H1 (cell line): ENCODE data around the gene CST9L. TPM values are rescaled to one million over a fixed set of nuclear protein-coding genes. Genes with fewer than 3 reads are reported as not detected.
A peak's percentile ranks its signal among the peaks of the same experiment; 100 is the strongest.

ENCODE experiments used
- CTCF ChIA-PET: fragments of 300-600 bp; sonication (Branson Sonifier 250); formaldehyde crosslinking; loops from one replicate; lab custom pipeline; 2021; ENCODE audit not compliant: partially characterized antibody; lab: Charles Lee
- POLR2A ChIA-PET: fragments of 300-600 bp; sonication (Branson Sonifier 250); formaldehyde crosslinking; loops from one replicate; lab custom pipeline; 2021; ENCODE audit warnings: inconsistent platforms; ENCODE audit not compliant: partially characterized antibody; lab: Charles Lee
- DNase-seq, 2 experiments: peaks; one replicate each; pipeline versions ENCODE4 v3.0.0 to v3.0.0-alpha.2; 2010 to 2022; ENCODE audit warnings: low spot score in 2 of 2, low read depth in 1 of 2, mixed read lengths in 1 of 2
- FAIRE-seq: peaks from 2 replicates; lab custom pipeline; 2011; peaks lifted over from hg19 to GRCh38; lab: Jason Lieb, UNC
- H2AFZ ChIP-seq: 2 replicates; pipeline ENCODE4 v1.8.1; 2012; ENCODE audit warnings: low read length, inconsistent platforms
- H2AK5ac ChIP-seq: 2 replicates; pipeline ENCODE4 v1.6.1; 2013; ENCODE audit warnings: low read depth, low read length
- H2BK120ac ChIP-seq: replicated peaks from 2 replicates; pipeline ENCODE3; 2013; ENCODE audit warnings: low read depth, low read length, inconsistent platforms
- H2BK12ac ChIP-seq: 2 replicates; pipeline ENCODE4 v1.6.1; 2013; ENCODE audit warnings: low read depth, low read length
- H2BK15ac ChIP-seq: 2 replicates; pipeline ENCODE4 v1.6.1; 2013; ENCODE audit warnings: low read length
- H2BK20ac ChIP-seq: 2 replicates; pipeline ENCODE4 v1.6.1; 2013; ENCODE audit warnings: low read length
- H2BK5ac ChIP-seq: 2 replicates; pipeline ENCODE4 v1.6.1; 2013; ENCODE audit warnings: low read depth, low read length
- H3K14ac ChIP-seq: 2 replicates; pipeline ENCODE4 v1.6.1; 2013; ENCODE audit warnings: inconsistent platforms; ENCODE audit not compliant: insufficient read length
- H3K18ac ChIP-seq: 2 replicates; pipeline ENCODE4 v1.6.1; 2013; ENCODE audit warnings: low read length; ENCODE audit errors: extremely low read depth
- H3K23ac ChIP-seq: 2 replicates; pipeline ENCODE4 v1.6.1; 2013; ENCODE audit warnings: inconsistent platforms; ENCODE audit not compliant: insufficient read length
- H3K23me2 ChIP-seq: 2 replicates; pipeline ENCODE4 v1.6.1; 2013; ENCODE audit warnings: low read depth, low read length
- H3K27ac ChIP-seq: 2 replicates; pipeline ENCODE4 v1.6.1; 2011; ENCODE audit warnings: low read depth, low read length, inconsistent platforms
- H3K27me3 ChIP-seq, 4 experiments: replicated peaks in 1 of 4; 1 replicate in 1 of 4; 2 replicates in 3 of 4; pipeline versions ENCODE4 v1.6.1 to v1.8.1; 2011 to 2013; ENCODE audit warnings: low read length in 3 of 4, mild to moderate bottlenecking in 3 of 4, inconsistent platforms in 2 of 4, mixed read lengths in 2 of 4, moderate library complexity in 1 of 4; ENCODE audit not compliant: control insufficient read depth in 3 of 4, insufficient read depth in 3 of 4; ENCODE audit errors: extremely low read depth in 1 of 4
- H3K36me3 ChIP-seq, 4 experiments: 2 replicates each; pipeline versions ENCODE4 v1.6.1 to v1.8.1; 2011 to 2013; ENCODE audit warnings: mild to moderate bottlenecking in 4 of 4, low read length in 3 of 4, moderate library complexity in 2 of 4, control low read depth in 1 of 4, inconsistent platforms in 1 of 4; ENCODE audit not compliant: insufficient read depth in 4 of 4, control insufficient read depth in 2 of 4
- H3K4ac ChIP-seq: replicated peaks from 2 replicates; pipeline ENCODE3; 2013; ENCODE audit warnings: low read length, low read depth, mixed read lengths, inconsistent platforms; ENCODE audit not compliant: insufficient read length
- H3K4me1 ChIP-seq, 4 experiments: replicated peaks in 1 of 4; 1 replicate in 1 of 4; 2 replicates in 3 of 4; pipeline versions ENCODE4 v1.6.1 to v1.8.1; 2011 to 2013; ENCODE audit warnings: low read length in 3 of 4, inconsistent platforms in 2 of 4, mixed read lengths in 1 of 4; ENCODE audit not compliant: insufficient read depth in 4 of 4, control insufficient read depth in 3 of 4
- H3K4me2 ChIP-seq, 2 experiments: 2 replicates each; pipeline versions ENCODE4 v1.6.1 to v1.8.1; 2011 to 2013; ENCODE audit warnings: low read depth in 2 of 2, low read length in 2 of 2, control low read depth in 1 of 2, inconsistent platforms in 1 of 2, mild to moderate bottlenecking in 1 of 2; ENCODE audit not compliant: insufficient read depth in 1 of 2
- H3K4me3 ChIP-seq, 4 experiments: fragments of 200-600, 300-600 bp in 1 of 4; sonication (generic), shearing (Covaris generic), sonication (Bioruptor Twin) in 1 of 4; 2 replicates each; pipeline versions ENCODE4 v1.5.1 to v1.8.1; 2011 to 2016; ENCODE audit warnings: low read length in 4 of 4, low read depth in 3 of 4, control low read depth in 2 of 4, inconsistent platforms in 2 of 4, mild to moderate bottlenecking in 2 of 4, mixed read lengths in 1 of 4, moderate library complexity in 1 of 4; ENCODE audit not compliant: insufficient read depth in 2 of 4; ENCODE audit errors: extremely low read depth in 1 of 4
- H3K56ac ChIP-seq: replicated peaks from 2 replicates; pipeline ENCODE3; 2013; ENCODE audit warnings: low read depth, mild to moderate bottlenecking, mixed read lengths, low read length, inconsistent platforms; ENCODE audit not compliant: insufficient read length
- H3K79me1 ChIP-seq: 2 replicates; pipeline ENCODE4 v1.6.1; 2013; ENCODE audit warnings: low read depth, low read length, control low read depth
- H3K79me2 ChIP-seq, 2 experiments: 2 replicates each; pipeline versions ENCODE4 v1.6.1 to v1.8.1; 2012 to 2013; ENCODE audit warnings: low read length in 2 of 2, mild to moderate bottlenecking in 2 of 2, inconsistent platforms in 1 of 2; ENCODE audit not compliant: insufficient read depth in 2 of 2, control insufficient read depth in 1 of 2
- H3K9ac ChIP-seq, 4 experiments: replicated peaks in 1 of 4; 1 replicate in 1 of 4; 2 replicates in 3 of 4; pipeline versions ENCODE4 v1.6.1 to v1.8.1; 2011 to 2013; ENCODE audit warnings: low read depth in 3 of 4, low read length in 3 of 4, control low read depth in 2 of 4, mild to moderate bottlenecking in 2 of 4, moderate library complexity in 2 of 4, inconsistent platforms in 1 of 4; ENCODE audit errors: extremely low read depth in 1 of 4
- H3K9me3 ChIP-seq, 2 experiments: 2 replicates each; pipeline versions ENCODE4 v1.6.1 to v1.8.1; 2012 to 2013; ENCODE audit warnings: mild to moderate bottlenecking in 2 of 2, moderate library complexity in 2 of 2, control low read depth in 1 of 2, inconsistent platforms in 1 of 2, low read depth in 1 of 2, low read length in 1 of 2, mixed read lengths in 1 of 2; ENCODE audit not compliant: insufficient read depth in 2 of 2
- H4K20me1 ChIP-seq, 2 experiments: replicated peaks in 1 of 2; 2 replicates each; pipeline versions ENCODE3 to v1.8.1; 2011 to 2013; ENCODE audit warnings: inconsistent platforms in 2 of 2, low read length in 2 of 2, mild to moderate bottlenecking in 1 of 2; ENCODE audit not compliant: insufficient read depth in 2 of 2, control insufficient read depth in 1 of 2
- H4K5ac ChIP-seq: 2 replicates; pipeline ENCODE4 v1.6.1; 2013; ENCODE audit warnings: low read length, low read depth, mixed read lengths, inconsistent platforms; ENCODE audit not compliant: insufficient read length
- H4K8ac ChIP-seq: 2 replicates; pipeline ENCODE4 v1.8.0; 2013; ENCODE audit warnings: mild to moderate bottlenecking, moderate library complexity, low read length, inconsistent platforms; ENCODE audit not compliant: insufficient read depth; ENCODE audit errors: extremely low read depth
- H4K91ac ChIP-seq: replicated peaks from 2 replicates; pipeline ENCODE3; 2013; ENCODE audit warnings: low read length, mixed read lengths, inconsistent platforms; ENCODE audit not compliant: insufficient read length
- CBX5 ChIP-seq: fragments of 300-800, 300-1000 bp; sonication (generic); IDR thresholded peaks from 2 replicates; pipeline ENCODE4 v1.7.1; 2016; ENCODE audit warnings: antibody characterized with exemption, low read length, low read depth
- CEBPB ChIP-seq: IDR thresholded peaks from 2 replicates; pipeline ENCODE4 v1.6.1; 2012; ENCODE audit warnings: low read depth, low read length
- CHD2 ChIP-seq: IDR thresholded peaks from 2 replicates; pipeline ENCODE4 v1.6.1; 2012; ENCODE audit warnings: low read length, improper control_type of control experiment
- KDM1A ChIP-seq: fragments of 200-600, 300-600 bp; sonication (generic); IDR thresholded peaks from 2 replicates; pipeline ENCODE4 v1.7.1; 2016; ENCODE audit warnings: mild to moderate bottlenecking, low read length, borderline replicate concordance
- MAX ChIP-seq: IDR thresholded peaks from 2 replicates; pipeline ENCODE4 v1.6.1; 2012; ENCODE audit warnings: inconsistent platforms
- POLR2AphosphoS5 ChIP-seq: IDR thresholded peaks from 2 replicates; pipeline ENCODE4 v1.6.1; 2011; ENCODE audit warnings: low read depth, low read length
- SAP30 ChIP-seq: fragments of 300-600 bp; sonication (generic); IDR thresholded peaks from 2 replicates; pipeline ENCODE4 v1.7.1; 2012; ENCODE audit warnings: low read length, moderate library complexity, mild to moderate bottlenecking, inconsistent platforms; ENCODE audit not compliant: insufficient read depth, insufficient replicate concordance
- SIRT6 ChIP-seq: IDR thresholded peaks from one replicate; pipeline ENCODE4 v1.7.1; 2012; ENCODE audit warnings: low read length, inconsistent platforms
- SP1 ChIP-seq: IDR thresholded peaks from 2 replicates; pipeline ENCODE4 v1.6.1; 2011; ENCODE audit warnings: low read depth, low read length
- polyA plus RNA-seq, 7 experiments: library from polyadenylated mRNA; depleted of rRNA in 3 of 7; stranded (reverse) in 5 of 7; unstranded in 2 of 7; fragments of >200 nt in 5 of 7; fragments of 200-250 nt in 2 of 7; gene quantifications; 1 replicate in 5 of 7; 2 replicates in 1 of 7; 4 replicates in 1 of 7; pipeline versions ENCODE4 v1.2.1 to v1.2.3, GENCODE V29; 2011 to 2013; ENCODE audit warnings: missing spikeins in 2 of 7, mixed read lengths in 2 of 7
- total RNA-seq: library from RNA; stranded (reverse); fragmentation: NEBNext Ultra II Directional; extraction: Animal tissue kit (Norgen Biotek cat#: 25700); gene quantifications from 2 replicates; pipeline ENCODE4 v1.2.1, GENCODE V29; 2021
- TF ChIP-seq, protein P1 (sequence below): IDR thresholded peaks from 2 replicates; pipeline ENCODE4 v1.6.1; 2012; ENCODE audit warnings: low read length, inconsistent platforms

The CST9L gene
- total and polyA plus RNA-seq, 2 of the 8 experiments (the other 6 are each of a cell fraction or from before 2014, with no cell fraction given), result not detected

DNA sequence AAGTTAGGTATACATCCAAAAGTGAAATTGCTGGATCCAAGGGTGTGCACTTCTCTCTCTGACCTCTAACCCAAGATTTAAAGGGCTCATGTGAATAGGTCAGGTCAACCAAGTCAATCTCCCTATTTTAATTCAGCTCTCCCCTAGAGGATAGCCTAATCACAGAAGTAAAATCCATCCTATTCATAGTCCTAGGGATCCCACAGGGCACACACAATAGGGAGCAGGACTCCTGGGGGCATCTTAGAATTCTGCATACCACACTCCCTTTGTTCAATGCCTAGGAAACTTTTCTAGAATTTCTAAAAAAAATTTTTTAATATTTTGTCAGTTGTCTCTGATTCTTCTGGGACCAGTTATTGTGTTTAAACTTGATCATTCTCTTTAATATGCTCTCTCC, 35.1 kb downstream of the CST9L start:
- CTCF ChIA-PET, result interaction anchor here (0.8 to 1.2 kb wide), 2 partner anchors 13 to 23 kb away, joined by 3 to 4 read pairs; no protein-coding TSS in a partner anchor
- POLR2A ChIA-PET, result interaction anchor here (1.3 to 2.0 kb wide), 3 partner anchors 10 to 22 kb away, joined by 3 to 5 read pairs (median 4); no protein-coding TSS in a partner anchor
- peak overlapping the region; percentile 10 to 51 for H3K4me2 ChIP-seq
- TF ChIP-seq, protein P1, sequence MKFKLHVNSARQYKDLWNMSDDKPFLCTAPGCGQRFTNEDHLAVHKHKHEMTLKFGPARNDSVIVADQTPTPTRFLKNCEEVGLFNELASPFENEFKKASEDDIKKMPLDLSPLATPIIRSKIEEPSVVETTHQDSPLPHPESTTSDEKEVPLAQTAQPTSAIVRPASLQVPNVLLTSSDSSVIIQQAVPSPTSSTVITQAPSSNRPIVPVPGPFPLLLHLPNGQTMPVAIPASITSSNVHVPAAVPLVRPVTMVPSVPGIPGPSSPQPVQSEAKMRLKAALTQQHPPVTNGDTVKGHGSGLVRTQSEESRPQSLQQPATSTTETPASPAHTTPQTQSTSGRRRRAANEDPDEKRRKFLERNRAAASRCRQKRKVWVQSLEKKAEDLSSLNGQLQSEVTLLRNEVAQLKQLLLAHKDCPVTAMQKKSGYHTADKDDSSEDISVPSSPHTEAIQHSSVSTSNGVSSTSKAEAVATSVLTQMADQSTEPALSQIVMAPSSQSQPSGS, result no peak
- TF ChIP-seq CBX5 (no peak), CEBPB (no peak), SAP30 (no peak), POLR2AphosphoS5 (no peak), MAX (no peak), SP1 (peak; percentile 51; the same call in 1 of the 2 replicates), CHD2 (no peak), KDM1A (no peak), SIRT6 (no peak)

More for the DNA sequence above, 35.1 kb downstream of the CST9L start:
- no peak overlapping the region for H3K4ac ChIP-seq
- peaks cover 0 to 23% (median 10%) of the 10 kb centered on the region in 4 experiments; a peak in 6 of 7 replicates for H3K4me1 ChIP-seq
- no peak overlapping the region for H4K8ac ChIP-seq
- H4K5ac ChIP-seq, result no peak overlapping the region
- H3K27ac ChIP-seq, result no peak overlapping the region
- no peak overlapping the region for H3K14ac ChIP-seq
- no peaks in the 10 kb centered on the region for H3K23me2 ChIP-seq
- no peak overlapping the region for H2BK15ac ChIP-seq
- no peak overlapping the region for H3K9ac ChIP-seq
- DNase-seq (peak in 1 of 2 experiments; percentile 43), FAIRE-seq (peak; percentile 96)
- no peak overlapping the region for H2AK5ac ChIP-seq
- H4K91ac ChIP-seq, result no peak overlapping the region
- H3K18ac ChIP-seq, result no peak overlapping the region
- H3K36me3 ChIP-seq, result no peaks in the 10 kb centered on the region
- H4K20me1 ChIP-seq, result no peaks in the 10 kb centered on the region
- peak overlapping the region in 1 of 4 experiments; percentile 34; a peak in 1 of 8 replicates for H3K4me3 ChIP-seq
- no peaks in the 10 kb centered on the region for H3K9me3 ChIP-seq
- H3K79me2 ChIP-seq, result no peaks in the 10 kb centered on the region
- peak overlapping the region; percentile 48; the same call in 1 of the 2 replicates for H2BK5ac ChIP-seq
- no peak overlapping the region for H2BK12ac ChIP-seq
- no peaks in the 10 kb centered on the region for H3K79me1 ChIP-seq
- no peak overlapping the region for H2AFZ ChIP-seq
- H2BK120ac ChIP-seq, result no peak overlapping the region
- peaks cover 0 to 4% (median 0%) of the 10 kb centered on the region in 4 experiments; a peak in 2 of 7 replicates for H3K27me3 ChIP-seq
- H3K23ac ChIP-seq, result no peak overlapping the region
- no peak overlapping the region for H2BK20ac ChIP-seq
- H3K56ac ChIP-seq, result no peak overlapping the region
